Heart right ventricle (tissue), 16 donors: ENCODE data around the gene MATN3. TPM values are rescaled to one million over a fixed set of nuclear protein-coding genes. Genes with fewer than 3 reads are reported as not detected.

Experiments
- ATAC-seq, 8 donors: fragments of 200-7000 bp; cut with Tn5 transposase; one replicate each; pipeline ENCODE4 v1.9.1; 2020; ENCODE audit warnings: mild to moderate bottlenecking in 8 of 8, moderate library complexity in 8 of 8, moderate number of reproducible peaks in 1 of 8
- DNase-seq, 2 donors: peaks; one replicate each; pipeline ENCODE4 v3.0.0-alpha.2; 2020
- H3K27ac ChIP-seq, 10 donors: fragments of 200-600 bp; sonication (generic) in 2 of 10; one replicate each; pipeline versions ENCODE4 v1.5.0 to v1.8.0; 2020 to 2022; ENCODE audit warnings: mild to moderate bottlenecking in 3 of 10
- H3K27me3 ChIP-seq, 7 donors: fragments of 200-600 bp; one replicate each; pipeline ENCODE4 v1.8.0; 2021 to 2022; ENCODE audit warnings: mild to moderate bottlenecking in 2 of 7
- H3K36me3 ChIP-seq, 9 donors: fragments of 200-600 bp; sonication (generic) in 1 of 9; one replicate each; pipeline versions ENCODE4 v1.5.0 to v1.8.0; 2020 to 2022; ENCODE audit warnings: mild to moderate bottlenecking in 2 of 9
- H3K4me1 ChIP-seq, 9 donors: fragments of 200-600 bp; sonication (generic) in 1 of 9; one replicate each; pipeline versions ENCODE4 v1.5.0 to v1.8.0; 2020 to 2022; ENCODE audit warnings: mild to moderate bottlenecking in 4 of 9
- H3K4me3 ChIP-seq, 10 donors: fragments of 200-600 bp; sonication (generic) in 2 of 10; one replicate each; pipeline versions ENCODE4 v1.5.0 to v1.8.0; 2020 to 2022; ENCODE audit warnings: mild to moderate bottlenecking in 7 of 10, moderate library complexity in 2 of 10
- H3K9me3 ChIP-seq, 11 donors: fragments of 200-600 bp in 10 of 11; sonication (generic) in 2 of 11; one replicate each; pipeline versions ENCODE4 v1.5.0 to v1.8.0; 2013 to 2022; ENCODE audit warnings: mild to moderate bottlenecking in 2 of 11, control low read depth in 1 of 11, moderate library complexity in 1 of 11
- CTCF ChIP-seq, 9 donors: fragments of 200-600 bp; sonication (generic) in 2 of 9; IDR thresholded peaks; one replicate each; pipeline versions ENCODE4 v1.5.0 to v1.8.0; 2021 to 2022; ENCODE audit warnings: antibody characterized with exemption in 9 of 9, mild to moderate bottlenecking in 5 of 9, moderate library complexity in 1 of 9
- WGBS, 2 donors: extraction: QIAGEN DNeasy Blood & Tissue Kit; methylation state at CpG; one replicate each; pipeline ENCODE4 v1.1.7; 2013; ENCODE audit warnings: inconsistent platforms in 1 of 2; 5-methylcytosine and 5-hydroxymethylcytosine counted together
- intact Hi-C, 10 donors: fragments of 100-400 bp; cut with DNase I; formaldehyde crosslinking; loops; one replicate each; pipeline versions ENCODE4 v1.11.1 to v1.14.2; 2022
- polyA plus RNA-seq, 2 donors: library from polyadenylated mRNA; stranded (reverse); fragments of 200-250 nt; gene quantifications; one replicate each; pipeline ENCODE4 v1.2.3, GENCODE V29; 2013
- total RNA-seq, 10 donors: library from RNA; stranded (reverse); fragmentation: NEBNext Ultra II Directional in 3 of 10; extraction: Animal tissue kit (Norgen Biotek cat#: 25700) in 3 of 10; gene quantifications; one replicate each; pipeline versions ENCODE4 v1.2.1 to v1.2.4, GENCODE V29; 2021 to 2023
- donor health status: Arrhythmogenic right ventricular cardiomyopathy.
- donor health status: ischemic (EF 13 %, LVEDD 7.1; RV severe dilation, severe dysfunction).
- donor health status: healthy with polysubstance abuse.
- donor health status: DM: no; HTN: yes; CAD: no.
- donor health status: DM: no; HTN: no; CAD: no.
- donor health status: ischemic (EF 25% LVEDD 6.9; RV normal size, moderate dysfunction).
- donor health status: ischemic (EF 25% LVEDD 5.7; RV mildly dilated, moderate dysfunction).
- donor health status: healthy.
- donor health status: DM: yes; HTN: yes; CAD: no.
- donor health status: Ischemic cardiomyopathy.
- donor health status: ischemic (EF 35%, LVEDD 5.7; RV mildly dilated, moderate dysfunction).
- donor health status: nonischemic (EF 11% LVEDD 7.7; RV severe dilation, severe dysfunction).
- donor health status: DM: yes; HTN: yes; CAD: no.
- donor health status: PGD.
- donor health status: ischemic (EF 29% LVEDD 5.4; RV normal size, mild dysfunction).
- donor health status: nonischemic (EF 23%, LVEDD 6.1; RV moderate dilation, normal function).

The MATN3 gene
- total and polyA plus RNA-seq, 12 donors = 0.09 to 0.37 (median 0.30) TPM; not detected in 5

- DNase-seq (no peak), ATAC-seq (no peak)
- Histone ChIP-seq H3K4me3 (no peak overlapping the region), H3K27ac (no peak overlapping the region), H3K27me3 (no peaks in the 10 kb centered on the region), H3K9me3 (no peaks in the 10 kb centered on the region), H3K36me3 (peaks cover 0 to 16% (median 0%) of the 10 kb centered on the region in 9 donors), H3K4me1 (peaks cover 0 to 13% (median 0%) of the 10 kb centered on the region in 9 donors)
- WGBS, 2 donors = 64 to 65% methylated on average over 2 of the region's 2 CpGs
- no peak for TF ChIP-seq CTCF (IDR thresholded peaks at IDR 0.05)
- intact Hi-C loops = no loop called here
Measured at GRCh38 chr2:19944205-19944845, 68.1 kb downstream of the MATN3 start.

GRCh38 chr2:19943189-19943588 lies 69.3 kb downstream of the MATN3 start:
- no peaks in the 10 kb centered on the region for H3K27me3 ChIP-seq
- ATAC-seq (no peak), DNase-seq (no peak)
- no peak overlapping the region for H3K27ac ChIP-seq
- no peaks in the 10 kb centered on the region for H3K9me3 ChIP-seq
- peaks cover 0 to 8% (median 0%) of the 10 kb centered on the region in 9 donors for H3K4me1 ChIP-seq
- no peak overlapping the region for H3K4me3 ChIP-seq
- no peak for TF ChIP-seq CTCF (IDR thresholded peaks at IDR 0.05)
- intact Hi-C loops = no loop called here
- 7 to 19% methylated on average over 1 of the region's 1 CpG for WGBS, 2 donors
- peaks cover 0 to 16% (median 1%) of the 10 kb centered on the region in 9 donors for H3K36me3 ChIP-seq

GRCh38 chr2:19942199-19942598 lies 70.3 kb downstream of the MATN3 start:
- ATAC-seq = no peak
- Histone ChIP-seq H3K9me3 (no peaks in the 10 kb centered on the region), H3K4me3 (no peak overlapping the region), H3K4me1 (peaks cover 0 to 8% (median 0%) of the 10 kb centered on the region in 9 donors), H3K36me3 (peaks cover 0 to 25% (median 4%) of the 10 kb centered on the region in 9 donors), H3K27ac (no peak overlapping the region), H3K27me3 (no peaks in the 10 kb centered on the region)
- DNase-seq = no peak
- intact Hi-C loops = no loop called here
- TF ChIP-seq CTCF (IDR thresholded peaks at IDR 0.05) = no peak

Other genes with a start within 250 kb of the MATN3 start
- gene TTC32, start 110.7 kb downstream of the MATN3 start, total RNA-seq = 1 to 10 TPM; 3.4 to 9.0 (median 6.0) TPM
- 10 to 100 TPM in 1 of 2 donors, 1 to 10 TPM in 1; 6.8 to 27.7 TPM for gene TTC32, start 110.7 kb downstream of the MATN3 start, polyA plus RNA-seq
- gene WDR35, start 22.6 kb downstream of the MATN3 start, total RNA-seq = 1 to 10 TPM; 4.5 to 8.3 (median 6.0) TPM
- gene WDR35, start 22.6 kb downstream of the MATN3 start, polyA plus RNA-seq = 1 to 10 TPM; 2.3 to 2.5 TPM
- gene LAPTM4A, start 39.0 kb upstream of the MATN3 start, total RNA-seq = 100 to 1,000 TPM; 138 to 325 (median 183) TPM
- 100 to 1,000 TPM in 1 of 2 donors, 10 to 100 TPM in 1; 83.3 to 208 TPM for gene LAPTM4A, start 39.0 kb upstream of the MATN3 start, polyA plus RNA-seq
- gene SDC1, start 212.5 kb upstream of the MATN3 start, total RNA-seq = 1 to 10 TPM in 2 of 10 donors, under 1 TPM in 6, not detected in 2; 0.27 to 2.1 (median 0.33) TPM
- under 1 TPM; 0.30 to 0.44 TPM for gene SDC1, start 212.5 kb upstream of the MATN3 start, polyA plus RNA-seq